Activated CD8-positive, alpha-beta memory T cell treated with anti-CD3 and anti-CD28 coated beads for 36 hours (primary cell): ENCODE measurements around the gene MANEAL. TPM values are rescaled to one million over a fixed set of nuclear protein-coding genes. Genes with fewer than 3 reads are reported as not detected.

ENCODE experiments used
- CTCF ChIA-PET: fragments of 350-600 bp; sonication (Branson Sonifier 250); formaldehyde crosslinking; loops from one replicate; lab custom pipeline; 2021; ENCODE audit warnings: antibody characterized with exemption; lab: Charles Lee
- POLR2A ChIA-PET: fragments of 350-600 bp; sonication (Branson Sonifier 250); formaldehyde crosslinking; loops from one replicate; lab custom pipeline; 2021; ENCODE audit warnings: antibody characterized with exemption; lab: Charles Lee
- total RNA-seq, 2 experiments: library from RNA; stranded (reverse); gene quantifications; one replicate each; pipeline ENCODE4 v1.2.3, GENCODE V29; 2021

The MANEAL gene
- total RNA-seq, 2 experiments from 2014 or later: 5.6 to 6.3 TPM

DNA sequence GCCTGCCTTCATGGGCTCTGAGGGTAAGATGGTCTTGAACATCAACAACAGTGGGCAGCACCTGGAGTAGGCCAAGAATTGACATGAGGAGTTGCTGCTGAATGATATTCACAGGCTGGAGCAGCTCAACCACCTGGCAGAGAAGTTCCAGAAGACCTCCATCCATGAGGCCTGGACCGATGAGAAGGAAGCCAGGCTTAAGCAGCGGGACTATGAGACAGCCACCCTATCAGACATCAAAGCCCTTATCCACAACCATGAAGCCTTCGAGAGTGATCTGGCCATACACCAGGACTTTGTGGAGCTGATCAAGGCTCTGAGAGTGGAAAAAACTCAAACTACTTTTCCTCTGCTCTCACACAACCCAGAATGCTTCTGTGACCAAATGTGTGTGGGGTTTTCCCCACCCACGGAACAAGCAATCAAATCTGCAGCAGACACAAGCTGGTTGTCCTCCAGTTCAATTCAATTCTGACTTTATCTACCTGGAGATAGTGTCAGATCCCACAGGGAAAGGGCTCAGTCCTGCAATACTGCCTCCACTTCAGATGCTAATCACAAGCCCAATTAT, 16.6 kb upstream of the MANEAL start:
- POLR2A ChIA-PET: no interaction called here
- CTCF ChIA-PET: no interaction called here

GRCh38 chr1:37778654-37779053, 15.0 kb upstream of the MANEAL start:
- ChIA-PET POLR2A (no interaction called here), CTCF (interaction anchor here (0.6 kb wide), 1 partner anchor 160 kb away, joined by 3 read pairs; no protein-coding TSS in a partner anchor)

- ChIA-PET POLR2A (no interaction called here), CTCF (no interaction called here)
These were observed 11.2 kb upstream of the MANEAL start for GRCh38 chr1:37782491-37782890.

GRCh38 chr1:37792943-37793686, 532 bp upstream of the MANEAL start:
- POLR2A ChIA-PET: no interaction called here
- CTCF ChIA-PET: no interaction called here

GRCh38 chr1:37794372-37795339, 1.0 kb downstream of the MANEAL start:
- POLR2A ChIA-PET: no interaction called here
- CTCF ChIA-PET: no interaction called here

GRCh38 chr1:37795340-37796125, 1.9 kb downstream of the MANEAL start:
- ChIA-PET CTCF (no interaction called here), POLR2A (interaction anchor here (0.6 kb wide), 1 partner anchor 197 kb away, joined by 4 read pairs; no protein-coding TSS in a partner anchor)

DNA sequence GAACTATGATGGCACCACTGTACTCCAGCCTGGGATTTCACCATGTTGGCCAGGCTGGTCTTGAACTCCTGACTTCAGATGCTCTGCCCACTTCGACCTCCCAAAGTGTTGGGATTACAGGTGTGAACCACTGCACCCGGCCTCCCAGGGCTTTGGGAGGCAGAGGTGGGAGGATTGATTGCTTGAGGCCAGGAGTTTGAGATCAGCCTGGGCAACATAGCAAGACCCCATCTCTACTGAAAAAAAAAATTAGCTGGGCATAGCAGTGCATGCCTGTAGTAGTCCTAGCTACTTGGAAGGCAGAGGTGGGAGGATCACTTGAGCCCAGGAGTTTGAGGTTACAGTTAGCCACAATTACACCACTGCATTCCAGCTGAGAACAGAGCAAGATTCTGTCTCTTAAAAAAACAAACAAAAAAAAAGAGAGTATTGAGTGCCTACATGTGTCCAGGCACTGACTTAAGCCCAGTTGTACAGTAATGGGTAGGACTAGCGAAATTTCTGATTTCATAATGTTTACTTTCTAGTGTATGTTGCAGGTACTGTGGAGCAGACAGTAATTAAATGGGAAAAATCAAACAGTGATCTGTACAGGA, 4.2 kb downstream of the MANEAL start:
- ChIA-PET CTCF (interaction anchor here (0.7 to 1.2 kb wide), 2 partner anchors 62 to 230 kb away, joined by 3 read pairs; partner anchors contain the start of gene MTF1), POLR2A (no interaction called here)

DNA sequence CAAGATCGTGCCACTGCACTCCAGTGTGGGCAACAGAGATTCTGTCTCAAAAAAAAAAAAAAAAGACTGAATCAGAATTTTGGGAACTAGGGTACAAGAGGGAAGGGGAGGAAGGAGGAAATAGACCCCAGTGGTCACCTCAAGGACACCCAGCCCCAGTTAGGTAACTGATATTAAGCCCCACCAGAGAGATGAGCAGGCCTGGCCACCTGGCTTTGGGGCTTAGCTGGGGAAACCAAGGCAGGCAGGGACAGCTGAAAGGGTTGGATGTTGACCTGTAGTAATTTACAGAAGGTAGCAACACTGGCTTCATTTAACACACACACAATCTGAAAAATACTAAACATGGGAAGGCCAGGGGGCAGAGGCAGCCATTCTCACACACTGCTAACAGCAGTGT, 8.8 kb downstream of the MANEAL start:
- POLR2A ChIA-PET: no interaction called here

DNA sequence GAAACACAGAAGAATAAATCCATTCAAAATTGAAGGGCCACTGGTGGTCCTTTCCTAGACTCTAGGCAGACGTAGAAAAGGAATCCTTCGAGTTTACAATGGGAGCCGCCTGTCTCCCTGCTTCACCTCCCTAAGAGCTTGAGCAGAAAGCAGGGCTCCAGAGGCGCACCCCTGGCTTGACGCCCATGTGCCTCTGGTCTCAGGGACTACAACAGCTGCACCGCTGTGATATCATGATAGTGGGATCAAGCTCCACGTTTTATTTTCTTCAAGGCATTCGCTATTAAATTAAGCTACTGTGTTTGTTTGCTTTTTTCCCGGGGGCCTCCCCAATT, 13.5 kb downstream of the MANEAL start:
- POLR2A ChIA-PET: interaction anchor here (3.2 kb wide), 1 partner anchor 117 kb away, joined by 13 read pairs; a partner anchor contains a TSS
- CTCF ChIA-PET: interaction anchor here (1.1 to 3.1 kb wide), 3 partner anchors 21 to 116 kb away, joined by 3 to 16 read pairs (median 6); partner anchors contain the start of gene MTF1

More for the DNA sequence above, 8.8 kb downstream of the MANEAL start:
- CTCF ChIA-PET: interaction anchor here (0.7 kb wide), 1 partner anchor 29 kb away, joined by 3 read pairs; no protein-coding TSS in a partner anchor

GRCh38 chr1:37807555-37808368, 14.1 kb downstream of the MANEAL start, which contains the start of the genes C1orf122 and YRDC:
C1orf122 (plus strand) TSS chr1:37807790; CDS start chr1:37808405, 615 bp downstream.
YRDC (minus strand) TSS chr1:37808208; CDS start chr1:37808180, 28 bp downstream.
- CTCF ChIA-PET: interaction anchor here (0.9 to 3.1 kb wide), 4 partner anchors 13 to 117 kb away, joined by 3 to 16 read pairs (median 6); partner anchors contain the start of gene MTF1
- POLR2A ChIA-PET: interaction anchor here (0.6 to 3.2 kb wide), 5 partner anchors 15 to 229 kb away, joined by 3 to 13 read pairs (median 9); partner anchors contain the start of genes CDCA8 and MTF1

DNA sequence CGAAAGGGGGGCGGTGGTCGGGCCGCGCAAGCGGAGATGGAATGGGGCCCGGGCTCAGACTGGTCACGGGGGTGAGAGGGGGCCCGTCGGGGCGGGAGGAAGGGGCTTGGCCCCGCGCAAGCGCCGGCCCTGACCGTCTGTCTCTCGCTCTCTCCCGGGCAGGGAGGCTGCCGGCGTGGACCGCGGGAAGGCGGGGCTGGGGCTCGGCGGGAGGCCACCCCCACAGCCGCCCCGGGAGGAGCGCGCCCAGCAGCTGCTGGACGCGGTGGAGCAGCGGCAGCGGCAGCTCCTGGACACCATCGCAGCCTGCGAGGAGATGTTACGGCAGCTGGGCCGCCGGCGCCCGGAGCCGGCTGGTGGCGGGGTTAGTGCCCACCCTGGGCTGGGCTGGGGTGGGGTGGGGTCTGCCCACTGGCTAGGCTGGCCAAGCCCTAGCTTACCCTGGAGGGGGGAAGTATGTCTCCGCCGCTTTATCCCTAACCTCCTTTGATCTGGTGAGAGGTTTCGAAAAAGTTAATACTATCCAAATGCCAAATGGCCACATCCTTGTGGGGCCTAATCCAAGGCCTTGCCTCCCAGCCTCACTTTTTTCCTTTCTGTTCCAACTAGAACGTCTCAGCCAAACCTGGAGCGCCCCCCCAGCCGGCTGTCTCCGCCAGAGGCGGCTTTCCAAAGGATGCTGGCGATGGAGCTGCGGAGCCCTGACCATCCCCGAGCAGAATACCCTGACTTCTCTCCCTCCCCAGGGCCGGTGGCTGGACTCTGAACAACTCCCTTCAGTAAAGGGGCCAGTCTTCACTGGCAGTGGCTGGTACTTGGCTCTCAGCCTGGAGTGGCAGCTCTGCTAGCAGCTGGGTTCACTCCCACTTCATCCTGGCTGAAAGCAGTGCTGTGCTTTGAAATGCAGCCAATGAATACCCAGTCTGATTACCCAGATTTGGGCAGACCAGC, 15.0 kb downstream of the MANEAL start:
- ChIA-PET POLR2A (interaction anchor here (0.6 to 3.2 kb wide), 6 partner anchors 14 to 245 kb away, joined by 3 to 13 read pairs (median 6); partner anchors contain the start of genes CDCA8 and MTF1), CTCF (interaction anchor here (0.9 to 3.1 kb wide), 4 partner anchors 13 to 118 kb away, joined by 3 to 16 read pairs (median 6); partner anchors contain the start of gene MTF1)

- ChIA-PET CTCF (no interaction called here), POLR2A (no interaction called here)
These were observed 16.3 kb downstream of the MANEAL start for GRCh38 chr1:37809942-37810341.

GRCh38 chr1:37811027-37811655, 17.5 kb downstream of the MANEAL start:
- ChIA-PET CTCF (no interaction called here), POLR2A (no interaction called here)

GRCh38 chr1:37813529-37814145, 20.0 kb downstream of the MANEAL start:
- CTCF ChIA-PET: no interaction called here

GRCh38 chr1:37814252-37814651, 20.6 kb downstream of the MANEAL start:
- ChIA-PET POLR2A (no interaction called here), CTCF (no interaction called here)

More at GRCh38 chr1:37813529-37814145, 20.0 kb downstream of the MANEAL start:
- POLR2A ChIA-PET: no interaction called here
